ENCODE measurements around the gene SYT11. TPM values are rescaled to one million over a fixed set of nuclear protein-coding genes. Genes with fewer than 3 reads are reported as not detected.

Gene SYT11
- total and polyA plus RNA-seq, 2 experiments from 2014 or later = 16.2 to 28.5 TPM

DNA sequence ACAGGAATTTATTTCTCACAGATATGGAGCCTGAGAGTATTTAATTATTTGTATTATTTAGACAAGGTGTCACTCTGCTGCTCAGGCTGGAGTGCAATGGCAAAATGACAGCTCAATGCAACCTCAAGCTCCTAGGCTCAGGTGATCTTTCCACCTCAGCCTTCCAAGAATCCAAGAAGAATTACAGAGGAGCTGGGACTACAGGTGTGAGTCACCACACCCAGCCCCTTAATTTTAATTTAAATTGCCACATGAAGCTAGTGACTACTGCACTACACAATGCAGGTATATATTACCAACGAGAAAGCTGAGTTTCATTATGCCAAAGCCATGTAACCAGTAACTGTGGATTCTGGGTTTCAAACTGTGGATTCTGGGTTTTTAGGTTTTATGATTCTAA lies 72.7 kb downstream of the SYT11 start:
- in situ Hi-C loops (cut with MboI) = no loop called here
- WGBS, 2 experiments (ENCODE audit: low coverage in 1 of 2, low lambda C conversion rate in 2 of 2, missing lambda C conversion rate in 2 of 2) = 72 to 74% methylated on average over 1 of the region's 1 CpG
- H3K79me2 ChIP-seq (ENCODE audit: insufficient read depth) = peaks cover 71% of the 10 kb centered on the region
- no peaks in the 10 kb centered on the region for H3K9me2 ChIP-seq (ENCODE audit: insufficient read depth)
- H3K4me3 ChIP-seq = peak overlapping the region; percentile 79
- peak; percentile 29 for DNase-seq
- peaks cover 42% of the 10 kb centered on the region for H3K4me1 ChIP-seq (ENCODE audit: insufficient read depth)
- no peaks in the 10 kb centered on the region for H3K27me3 ChIP-seq (replicated peaks; ENCODE audit: insufficient read depth)
- peak overlapping the region; percentile 92 for H3K9ac ChIP-seq
- H3K27ac ChIP-seq = peak overlapping the region; percentile 48
- peaks cover 52% of the 10 kb centered on the region for H3K36me3 ChIP-seq (ENCODE audit: low read depth)
- H3K4me2 ChIP-seq (ENCODE audit: unreplicated experiment) = peak overlapping the region; percentile 90
- no peak overlapping the region for H2AFZ ChIP-seq
- H4K20me1 ChIP-seq (ENCODE audit: insufficient read depth) = no peaks in the 10 kb centered on the region
- TF ChIP-seq EZH2phosphoT487 (IDR thresholded peaks at IDR 0.05; ENCODE audit: insufficient read depth, low read depth) (no peak), EZH2 (IDR thresholded peaks at IDR 0.05; ENCODE audit: insufficient read depth, poor library complexity, severe bottlenecking) (no peak)
- no peaks in the 10 kb centered on the region for H3K9me3 ChIP-seq (ENCODE audit: low read depth)
- peaks cover 26% of the 10 kb centered on the region for H3F3A ChIP-seq (ENCODE audit: insufficient read depth)

DNA sequence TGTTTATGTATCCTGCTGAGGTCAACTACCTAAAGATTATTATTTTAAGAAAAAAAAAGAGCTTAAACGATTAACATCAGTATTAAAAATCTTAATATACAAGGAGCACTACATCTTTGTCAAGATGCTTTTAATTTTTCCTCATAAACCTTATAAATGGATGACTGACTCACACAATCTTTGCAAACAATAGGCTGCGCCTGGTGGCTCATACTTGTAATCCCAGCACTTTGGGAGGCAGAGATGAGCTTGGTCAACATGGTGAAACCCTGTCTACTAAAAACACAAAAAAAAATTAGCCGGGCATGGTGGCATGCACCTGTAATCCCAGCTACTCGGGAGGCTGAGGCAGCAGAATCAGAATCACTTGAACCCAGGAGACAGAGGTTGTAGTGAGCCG lies 73.1 kb downstream of the SYT11 start:
- H3K27me3 ChIP-seq (replicated peaks; ENCODE audit: insufficient read depth) = no peaks in the 10 kb centered on the region
- H3K9me2 ChIP-seq (ENCODE audit: insufficient read depth) = no peaks in the 10 kb centered on the region
- WGBS, 2 experiments (ENCODE audit: low coverage in 1 of 2, low lambda C conversion rate in 2 of 2, missing lambda C conversion rate in 2 of 2) = 41 to 51% methylated on average over 5 of the region's 5 CpGs
- no peak overlapping the region for H2AFZ ChIP-seq
- H4K20me1 ChIP-seq (ENCODE audit: insufficient read depth) = no peaks in the 10 kb centered on the region
- peaks cover 67% of the 10 kb centered on the region for H3K79me2 ChIP-seq (ENCODE audit: insufficient read depth)
- H3F3A ChIP-seq (ENCODE audit: insufficient read depth) = peaks cover 26% of the 10 kb centered on the region
- no peaks in the 10 kb centered on the region for H3K9me3 ChIP-seq (ENCODE audit: low read depth)
- peaks cover 48% of the 10 kb centered on the region for H3K36me3 ChIP-seq (ENCODE audit: low read depth)
- H3K9ac ChIP-seq = peak overlapping the region; percentile 92
- in situ Hi-C loops (cut with MboI) = no loop called here
- H3K4me3 ChIP-seq = peak overlapping the region; percentile 79
- DNase-seq = peak; percentile 74
- TF ChIP-seq EZH2phosphoT487 (IDR thresholded peaks at IDR 0.05; ENCODE audit: insufficient read depth, low read depth) (no peak), EZH2 (IDR thresholded peaks at IDR 0.05; ENCODE audit: insufficient read depth, poor library complexity, severe bottlenecking) (no peak)
- peak overlapping the region; percentile 48 for H3K27ac ChIP-seq
- H3K4me1 ChIP-seq (ENCODE audit: insufficient read depth) = peaks cover 42% of the 10 kb centered on the region
- peak overlapping the region; percentile 90 for H3K4me2 ChIP-seq (ENCODE audit: unreplicated experiment)

DNA sequence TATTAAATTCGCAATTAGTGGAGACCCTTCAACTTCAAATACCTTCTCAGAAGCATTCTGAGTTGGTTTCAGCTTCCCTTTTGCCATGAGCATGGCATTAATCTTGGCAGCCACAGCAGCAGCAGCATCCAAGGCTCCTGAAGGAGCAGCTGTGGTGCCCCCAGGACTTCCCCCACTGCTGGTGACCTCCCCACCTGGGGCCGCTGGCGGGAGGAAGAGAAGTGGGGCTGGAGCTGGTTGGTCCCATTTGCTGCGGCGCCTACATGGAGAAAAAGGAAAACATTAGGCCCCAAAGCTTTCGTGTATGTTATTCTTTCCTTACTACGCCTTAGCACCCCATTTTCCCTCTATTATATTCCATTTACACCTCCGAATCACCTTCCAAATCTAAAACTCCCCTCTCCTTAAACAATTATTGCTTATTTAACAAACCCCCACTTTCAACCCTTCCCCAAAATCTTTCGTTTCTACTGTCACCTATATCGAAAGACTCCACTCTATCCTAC lies 74.3 kb downstream of the SYT11 start:
- Histone ChIP-seq H3F3A (ENCODE audit: insufficient read depth) (peaks cover 26% of the 10 kb centered on the region), H3K36me3 (ENCODE audit: low read depth) (peaks cover 38% of the 10 kb centered on the region), H3K4me1 (ENCODE audit: insufficient read depth) (peaks cover 42% of the 10 kb centered on the region), H3K79me2 (ENCODE audit: insufficient read depth) (peaks cover 55% of the 10 kb centered on the region), H3K27me3 (replicated peaks; ENCODE audit: insufficient read depth) (no peaks in the 10 kb centered on the region), H3K9me3 (ENCODE audit: low read depth) (no peaks in the 10 kb centered on the region), H3K9ac (peak overlapping the region; percentile 92), H3K27ac (peak overlapping the region; percentile 85), H3K4me3 (peak overlapping the region; percentile 79), H3K9me2 (ENCODE audit: insufficient read depth) (no peaks in the 10 kb centered on the region), H3K4me2 (ENCODE audit: unreplicated experiment) (peak overlapping the region; percentile 90), H4K20me1 (ENCODE audit: insufficient read depth) (no peaks in the 10 kb centered on the region), H2AFZ (peak overlapping the region; percentile 92; the same call in 1 of the 2 replicates)
- in situ Hi-C loops (cut with MboI) = no loop called here
- TF ChIP-seq EZH2phosphoT487 (IDR thresholded peaks at IDR 0.05; ENCODE audit: insufficient read depth, low read depth) = no peak
- TF ChIP-seq EZH2 (IDR thresholded peaks at IDR 0.05; ENCODE audit: insufficient read depth, poor library complexity, severe bottlenecking) = no peak
- 4 to 8% methylated on average over 10 of the region's 10 CpGs for WGBS, 2 experiments (ENCODE audit: low coverage in 1 of 2, low lambda C conversion rate in 2 of 2, missing lambda C conversion rate in 2 of 2)
- peak; percentile 37 for DNase-seq

DNA sequence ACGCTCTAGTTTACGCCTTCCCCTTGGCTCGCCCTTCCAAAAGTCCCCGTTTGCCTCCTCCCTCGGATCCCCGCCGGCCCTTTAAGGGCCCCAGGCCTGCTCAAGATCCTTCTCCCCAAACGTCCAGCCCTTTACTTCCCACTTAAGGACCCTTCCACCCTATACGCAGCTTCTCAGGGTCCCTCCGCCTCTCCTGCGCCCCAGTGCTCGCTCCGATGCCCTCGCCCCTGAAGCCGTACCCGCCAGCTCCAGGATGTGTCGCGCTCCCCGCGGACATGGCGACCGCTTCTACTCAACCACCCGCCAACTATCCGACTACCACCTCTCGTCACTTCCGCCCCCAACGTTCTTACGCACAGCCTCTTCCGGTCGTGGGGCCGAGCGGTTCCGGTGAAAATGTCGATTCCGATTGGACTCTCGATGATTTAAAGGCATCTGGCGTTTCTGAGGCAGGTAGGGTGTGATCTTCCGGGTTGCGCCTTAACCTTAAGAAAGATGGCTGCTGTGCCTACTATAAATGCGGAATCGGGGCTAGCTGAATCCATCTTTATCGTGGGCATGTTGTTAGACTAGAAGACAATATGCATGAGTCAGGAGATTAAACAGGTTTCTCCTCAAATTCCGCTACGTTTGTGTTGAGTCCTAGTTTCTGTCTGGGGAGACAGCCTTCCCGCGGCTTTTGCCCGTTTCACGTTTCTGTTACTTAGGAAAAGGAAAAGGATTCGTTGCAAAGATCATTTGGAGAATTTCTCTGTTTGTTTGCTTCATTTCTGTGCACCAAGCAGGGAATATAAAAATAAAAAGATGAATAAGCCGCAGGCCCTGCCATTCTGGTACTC lies 74.9 kb downstream of the SYT11 start, which contains the start of gene KHDC4:
KHDC4 (minus strand) TSS at position 317 of the 839 bp plus-strand sequence; CDS start at position 277, 40 bp downstream.
- Histone ChIP-seq H3K79me2 (ENCODE audit: insufficient read depth) (peaks cover 48% of the 10 kb centered on the region), H3K4me2 (ENCODE audit: unreplicated experiment) (peak within 1 kb of the TSS; percentile 99), H3K9me3 (ENCODE audit: low read depth) (no peaks in the 10 kb centered on the region), H3K27ac (peak within 1 kb of the TSS; percentile 85), H3K9me2 (ENCODE audit: insufficient read depth) (no peaks in the 10 kb centered on the region), H3K4me1 (ENCODE audit: insufficient read depth) (peaks cover 41% of the 10 kb centered on the region), H2AFZ (peak within 1 kb of the TSS; percentile 92), H3K4me3 (peak within 1 kb of the TSS; percentile 79), H4K20me1 (ENCODE audit: insufficient read depth) (no peaks in the 10 kb centered on the region), H3K36me3 (ENCODE audit: low read depth) (peaks cover 34% of the 10 kb centered on the region), H3F3A (ENCODE audit: insufficient read depth) (peaks cover 26% of the 10 kb centered on the region), H3K9ac (peak within 1 kb of the TSS; percentile 92), H3K27me3 (replicated peaks; ENCODE audit: insufficient read depth) (no peaks in the 10 kb centered on the region)
- peak; percentile 99 for DNase-seq
- TF ChIP-seq EZH2 (IDR thresholded peaks at IDR 0.05; ENCODE audit: insufficient read depth, poor library complexity, severe bottlenecking) = no peak
- no peak for TF ChIP-seq EZH2phosphoT487 (IDR thresholded peaks at IDR 0.05; ENCODE audit: insufficient read depth, low read depth)
- in situ Hi-C loops (cut with MboI) = no loop called here
- 1 to 2% methylated on average over 47 to 50 of the region's 50 CpGs for WGBS, 2 experiments (ENCODE audit: low coverage in 1 of 2, low lambda C conversion rate in 2 of 2, missing lambda C conversion rate in 2 of 2)

Small RNA genes lying within 50 kb of the gene (small RNA-seq; reads per million reads assigned to genes)
- not detected for gene RF00015 (ENCODE audit: low read depth, low replicate concordance)
- gene SCARNA4 (ENCODE audit: low read depth, low replicate concordance) = not detected
- gene SNORA80E (ENCODE audit: low read depth, low replicate concordance) = 2.4 reads per million, percentile 69 among the genes with 10 or more reads in this experiment

Other genes starting within 250 kb of the SYT11 start
- 16.0 and 46.7 TPM in 2 replicates for gene MSTO1, start 249.3 kb upstream of the SYT11 start, total RNA-seq (2014; rRNA removed; shearing (Covaris generic))
- gene MSTO1, start 249.3 kb upstream of the SYT11 start, polyA plus RNA-seq (2016; fragmentation: Nextera tagmentation; extraction: Ambion mirVana) = 39.0 and 40.6 TPM in 2 replicates
- 36.7 and 50.1 TPM in 2 replicates for gene YY1AP1, start 170.8 kb upstream of the SYT11 start, total RNA-seq (2014; rRNA removed; shearing (Covaris generic))
- gene YY1AP1, start 170.8 kb upstream of the SYT11 start, polyA plus RNA-seq (2016; fragmentation: Nextera tagmentation; extraction: Ambion mirVana) = 27.0 and 28.1 TPM in 2 replicates
- gene DAP3, start 170.5 kb upstream of the SYT11 start, total RNA-seq (2014; rRNA removed; shearing (Covaris generic)) = 41.1 and 41.4 TPM in 2 replicates
- gene DAP3, start 170.5 kb upstream of the SYT11 start, polyA plus RNA-seq (2016; fragmentation: Nextera tagmentation; extraction: Ambion mirVana) = 77.8 and 82.2 TPM in 2 replicates
- 20.4 and 24.4 TPM in 2 replicates for gene GON4L, start 2.4 kb upstream of the SYT11 start, total RNA-seq (2014; rRNA removed; shearing (Covaris generic))
- gene GON4L, start 2.4 kb upstream of the SYT11 start, polyA plus RNA-seq (2016; fragmentation: Nextera tagmentation; extraction: Ambion mirVana) = 24.9 and 30.3 TPM in 2 replicates
- gene RIT1, start 51.8 kb downstream of the SYT11 start, total RNA-seq (2014; rRNA removed; shearing (Covaris generic)) = 29.7 and 32.4 TPM in 2 replicates
- 30.5 and 33.1 TPM in 2 replicates for gene RIT1, start 51.8 kb downstream of the SYT11 start, polyA plus RNA-seq (2016; fragmentation: Nextera tagmentation; extraction: Ambion mirVana)
- gene KHDC4, start 74.8 kb downstream of the SYT11 start, total RNA-seq (2014; rRNA removed; shearing (Covaris generic)) = 24.2 TPM in 2 replicates
- gene KHDC4, start 74.8 kb downstream of the SYT11 start, polyA plus RNA-seq (2016; fragmentation: Nextera tagmentation; extraction: Ambion mirVana) = 25.3 and 27.8 TPM in 2 replicates
- gene RXFP4, start 82.1 kb downstream of the SYT11 start, total RNA-seq (2014; rRNA removed; shearing (Covaris generic)) = not detected in 2 replicates
- gene RXFP4, start 82.1 kb downstream of the SYT11 start, polyA plus RNA-seq (2016; fragmentation: Nextera tagmentation; extraction: Ambion mirVana) = 0.20 and 0.39 TPM in 2 replicates
- gene ARHGEF2, start 119.0 kb downstream of the SYT11 start, total RNA-seq (2014; rRNA removed; shearing (Covaris generic)) = 136 and 139 TPM in 2 replicates
- gene ARHGEF2, start 119.0 kb downstream of the SYT11 start, polyA plus RNA-seq (2016; fragmentation: Nextera tagmentation; extraction: Ambion mirVana) = 76.7 and 77.7 TPM in 2 replicates
- 433 and 695 TPM in 2 replicates for gene SSR2, start 161.4 kb downstream of the SYT11 start, total RNA-seq (2014; rRNA removed; shearing (Covaris generic))
- 318 and 327 TPM in 2 replicates for gene SSR2, start 161.4 kb downstream of the SYT11 start, polyA plus RNA-seq (2016; fragmentation: Nextera tagmentation; extraction: Ambion mirVana)
- 18.4 and 19.0 TPM in 2 replicates for gene UBQLN4, start 194.2 kb downstream of the SYT11 start, total RNA-seq (2014; rRNA removed; shearing (Covaris generic))
- gene UBQLN4, start 194.2 kb downstream of the SYT11 start, polyA plus RNA-seq (2016; fragmentation: Nextera tagmentation; extraction: Ambion mirVana) = 9.9 and 10.6 TPM in 2 replicates
- gene LAMTOR2, start 195.2 kb downstream of the SYT11 start, total RNA-seq (2014; rRNA removed; shearing (Covaris generic)) = 41.3 and 52.7 TPM in 2 replicates
- 140 and 143 TPM in 2 replicates for gene LAMTOR2, start 195.2 kb downstream of the SYT11 start, polyA plus RNA-seq (2016; fragmentation: Nextera tagmentation; extraction: Ambion mirVana)
- gene RAB25, start 201.6 kb downstream of the SYT11 start, total RNA-seq (2014; rRNA removed; shearing (Covaris generic)) = not detected in 2 replicates
- gene RAB25, start 201.6 kb downstream of the SYT11 start, polyA plus RNA-seq (2016; fragmentation: Nextera tagmentation; extraction: Ambion mirVana) = not detected in 2 replicates
- gene MEX3A, start 222.9 kb downstream of the SYT11 start, total RNA-seq (2014; rRNA removed; shearing (Covaris generic)) = 0.13 and 0.22 TPM in 2 replicates
- 0.05 TPM in 2 replicates for gene MEX3A, start 222.9 kb downstream of the SYT11 start, polyA plus RNA-seq (2016; fragmentation: Nextera tagmentation; extraction: Ambion mirVana)